H9 (cell line): ENCODE data around the gene BARHL2. TPM values are rescaled to one million over a fixed set of nuclear protein-coding genes. Genes with fewer than 3 reads are reported as not detected.

ENCODE experiments used
- DNase-seq: peaks from one replicate; pipeline ENCODE4 v3.0.0-alpha.2; 2017
- H2AFZ ChIP-seq: one replicate; pipeline ENCODE4 v1.6.1; 2013; ENCODE audit warnings: mild to moderate bottlenecking, low read length, control low read depth, moderate library complexity
- H2AK5ac ChIP-seq: 2 replicates; pipeline ENCODE4 v1.6.1; 2013; ENCODE audit warnings: low read length, control low read depth, mixed read lengths; ENCODE audit not compliant: insufficient read length
- H2BK120ac ChIP-seq: one replicate; pipeline ENCODE4 v1.6.1; 2013; ENCODE audit warnings: low read depth, mild to moderate bottlenecking, low read length, control low read depth, inconsistent platforms; ENCODE audit not compliant: poor library complexity, severe bottlenecking
- H2BK12ac ChIP-seq: 2 replicates; pipeline ENCODE4 v1.6.1; 2013; ENCODE audit warnings: low read length, control low read depth, mixed read lengths, low read depth; ENCODE audit not compliant: insufficient read length
- H2BK15ac ChIP-seq: 2 replicates; pipeline ENCODE4 v1.6.1; 2013; ENCODE audit warnings: low read depth, low read length, control low read depth
- H2BK20ac ChIP-seq: one replicate; pipeline ENCODE4 v1.6.1; 2013; ENCODE audit warnings: low read depth, mild to moderate bottlenecking, low read length, control low read depth, inconsistent platforms; ENCODE audit not compliant: poor library complexity, severe bottlenecking
- H2BK5ac ChIP-seq: 2 replicates; pipeline ENCODE4 v1.6.1; 2013; ENCODE audit warnings: low read length, control low read depth, mixed read lengths; ENCODE audit not compliant: insufficient read length
- H3K14ac ChIP-seq: 2 replicates; pipeline ENCODE4 v1.6.1; 2013; ENCODE audit warnings: low read length, control low read depth; ENCODE audit not compliant: insufficient read depth
- H3K18ac ChIP-seq: 2 replicates; pipeline ENCODE4 v1.6.1; 2013; ENCODE audit warnings: low read depth, mild to moderate bottlenecking, mixed read lengths, low read length, control low read depth; ENCODE audit not compliant: insufficient read length
- H3K23ac ChIP-seq: 2 replicates; pipeline ENCODE4 v1.6.1; 2013; ENCODE audit warnings: low read length, control low read depth, mixed read lengths, low read depth; ENCODE audit not compliant: insufficient read length
- H3K23me2 ChIP-seq: 2 replicates; pipeline ENCODE4 v1.6.1; 2013; ENCODE audit warnings: low read depth, mild to moderate bottlenecking, mixed read lengths, low read length, control low read depth; ENCODE audit not compliant: insufficient read length, poor library complexity, severe bottlenecking
- H3K27ac ChIP-seq: 2 replicates; pipeline ENCODE4 v1.5.1; 2013; ENCODE audit warnings: low read length, control low read depth, mixed read lengths, low read depth; ENCODE audit not compliant: insufficient read length
- H3K27me3 ChIP-seq: 2 replicates; pipeline ENCODE4 v1.6.1; 2013; ENCODE audit warnings: low read length, control low read depth, inconsistent platforms; ENCODE audit not compliant: insufficient read depth
- H3K4ac ChIP-seq: 2 replicates; pipeline ENCODE4 v1.6.1; 2013; ENCODE audit warnings: low read depth, mild to moderate bottlenecking, control low read depth, inconsistent platforms, low read length, moderate library complexity
- H3K4me1 ChIP-seq: 2 replicates; pipeline ENCODE4 v1.6.1; 2013; ENCODE audit warnings: low read length, control low read depth, inconsistent platforms; ENCODE audit not compliant: insufficient read depth
- H3K4me2 ChIP-seq: 2 replicates; pipeline ENCODE4 v1.6.1; 2013; ENCODE audit warnings: low read length, control low read depth, mixed read lengths; ENCODE audit not compliant: insufficient read length, insufficient read depth
- H3K56ac ChIP-seq: 2 replicates; pipeline ENCODE4 v1.6.1; 2013; ENCODE audit warnings: low read depth, mild to moderate bottlenecking, mixed read lengths, low read length, control low read depth; ENCODE audit not compliant: insufficient read length
- H3K79me1 ChIP-seq: 2 replicates; pipeline ENCODE4 v1.6.1; 2013; ENCODE audit warnings: low read depth, mild to moderate bottlenecking, moderate library complexity, low read length, control low read depth, inconsistent platforms; ENCODE audit not compliant: insufficient read depth, poor library complexity, severe bottlenecking
- H3K79me2 ChIP-seq: 2 replicates; pipeline ENCODE4 v1.6.1; 2013; ENCODE audit warnings: low read length, control low read depth, inconsistent platforms; ENCODE audit not compliant: insufficient read depth
- H3K9ac ChIP-seq: 2 replicates; pipeline ENCODE4 v1.6.1; 2013; ENCODE audit warnings: low read length, control low read depth, mixed read lengths; ENCODE audit not compliant: insufficient read length; ENCODE audit errors: extremely low read depth
- H3K9me3 ChIP-seq: one replicate; pipeline ENCODE4 v1.6.1; 2013; ENCODE audit warnings: low read depth, low read length, inconsistent platforms; ENCODE audit not compliant: control insufficient read depth
- H3T11ph ChIP-seq: one replicate; pipeline ENCODE4 v1.6.1; 2013; ENCODE audit warnings: mild to moderate bottlenecking, low read length, control low read depth, inconsistent platforms
- H4K20me1 ChIP-seq: one replicate; pipeline ENCODE4 v1.6.1; 2013; ENCODE audit not compliant: control insufficient read depth, insufficient read length, insufficient read depth
- H4K5ac ChIP-seq: 2 replicates; pipeline ENCODE4 v1.6.1; 2013; ENCODE audit warnings: low read depth, mild to moderate bottlenecking, mixed read lengths, low read length, control low read depth; ENCODE audit not compliant: insufficient read length
- H4K8ac ChIP-seq: replicated peaks from 2 replicates; pipeline ENCODE4 v1.6.1; 2013; ENCODE audit warnings: low read length, control low read depth, mixed read lengths, low read depth; ENCODE audit not compliant: insufficient read length
- H4K91ac ChIP-seq: 2 replicates; pipeline ENCODE4 v1.6.1; 2013; ENCODE audit warnings: low read depth, mild to moderate bottlenecking, moderate library complexity, mixed read lengths, low read length, control low read depth; ENCODE audit not compliant: insufficient read length
- H3K27ac Mint-ChIP-seq, 3 experiments: 2 replicates in 2 of 3; 3 replicates in 1 of 3; pipeline ENCODE4 v1.8.0; 2020 to 2021; ENCODE audit warnings: mixed read lengths in 3 of 3, mild to moderate bottlenecking in 1 of 3, moderate library complexity in 1 of 3
- H3K27me3 Mint-ChIP-seq: 2 replicates; pipeline ENCODE4 v1.8.0; 2021; ENCODE audit warnings: low read depth, mild to moderate bottlenecking, moderate library complexity, mixed read lengths
- H3K36me3 Mint-ChIP-seq, 3 experiments: 2 replicates in 2 of 3; 3 replicates in 1 of 3; pipeline ENCODE4 v1.8.0; 2020 to 2021; ENCODE audit warnings: low read depth in 3 of 3, mixed read lengths in 3 of 3; ENCODE audit not compliant: insufficient read depth in 1 of 3
- H3K4me1 Mint-ChIP-seq, 2 experiments: 2 replicates each; pipeline ENCODE4 v1.8.0; 2020; ENCODE audit warnings: mixed read lengths in 2 of 2
- H3K4me3 Mint-ChIP-seq, 2 experiments: 2 replicates in 1 of 2; 3 replicates in 1 of 2; pipeline ENCODE4 v1.8.0; 2020 to 2021; ENCODE audit warnings: mild to moderate bottlenecking in 2 of 2, mixed read lengths in 2 of 2, moderate library complexity in 1 of 2
- H3K9me3 Mint-ChIP-seq, 2 experiments: 2 replicates in 1 of 2; 3 replicates in 1 of 2; pipeline ENCODE4 v1.8.0; 2020; ENCODE audit warnings: mild to moderate bottlenecking in 2 of 2, mixed read lengths in 2 of 2, moderate library complexity in 1 of 2
- WGBS: extraction: QIAGEN DNeasy Blood & Tissue Kit; methylation state at CpG from one replicate; pipeline ENCODE4 v1.1.7; 2013; ENCODE audit warnings: missing lambda C conversion rate, low lambda C conversion rate, mixed read lengths; ENCODE audit not compliant: insufficient read length; ENCODE audit errors: extremely low coverage; 5-methylcytosine and 5-hydroxymethylcytosine counted together
- total RNA-seq: library from RNA; stranded (reverse); gene quantifications from 2 replicates; pipeline ENCODE4 v1.2.1, GENCODE V29; 2021
- TF ChIP-seq, protein P1 (sequence below): fragments of 200-600 bp; sonication (generic); conservative IDR thresholded peaks from 3 replicates; pipeline ENCODE4 v1.8.0; 2021; ENCODE audit warnings: antibody characterized with exemption, mild to moderate bottlenecking

The BARHL2 gene
- total RNA-seq, 1 experiment from 2014 or later, result not detected

GRCh38 chr1:90671251-90671650, 45.9 kb downstream of the BARHL2 start:
- H3K9me3 Mint-ChIP-seq, result peaks cover 14 to 24% of the 10 kb centered on the region in 2 experiments
- no peak overlapping the region for H4K91ac ChIP-seq
- H2AK5ac ChIP-seq, result no peak overlapping the region

More at GRCh38 chr1:90671251-90671650, 45.9 kb downstream of the BARHL2 start:
- no CpG with 5 or more reads among the region's 1 CpG for WGBS
- TF ChIP-seq, protein P1, sequence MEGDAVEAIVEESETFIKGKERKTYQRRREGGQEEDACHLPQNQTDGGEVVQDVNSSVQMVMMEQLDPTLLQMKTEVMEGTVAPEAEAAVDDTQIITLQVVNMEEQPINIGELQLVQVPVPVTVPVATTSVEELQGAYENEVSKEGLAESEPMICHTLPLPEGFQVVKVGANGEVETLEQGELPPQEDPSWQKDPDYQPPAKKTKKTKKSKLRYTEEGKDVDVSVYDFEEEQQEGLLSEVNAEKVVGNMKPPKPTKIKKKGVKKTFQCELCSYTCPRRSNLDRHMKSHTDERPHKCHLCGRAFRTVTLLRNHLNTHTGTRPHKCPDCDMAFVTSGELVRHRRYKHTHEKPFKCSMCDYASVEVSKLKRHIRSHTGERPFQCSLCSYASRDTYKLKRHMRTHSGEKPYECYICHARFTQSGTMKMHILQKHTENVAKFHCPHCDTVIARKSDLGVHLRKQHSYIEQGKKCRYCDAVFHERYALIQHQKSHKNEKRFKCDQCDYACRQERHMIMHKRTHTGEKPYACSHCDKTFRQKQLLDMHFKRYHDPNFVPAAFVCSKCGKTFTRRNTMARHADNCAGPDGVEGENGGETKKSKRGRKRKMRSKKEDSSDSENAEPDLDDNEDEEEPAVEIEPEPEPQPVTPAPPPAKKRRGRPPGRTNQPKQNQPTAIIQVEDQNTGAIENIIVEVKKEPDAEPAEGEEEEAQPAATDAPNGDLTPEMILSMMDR, result no peak
- H3K27ac ChIP-seq, result no peak overlapping the region
- no peaks in the 10 kb centered on the region for H3K4me1 ChIP-seq
- no peak overlapping the region for H3K14ac ChIP-seq
- no peak overlapping the region for H2BK5ac ChIP-seq
- H3T11ph ChIP-seq, result no peak overlapping the region
- no peaks in the 10 kb centered on the region for H3K9me3 ChIP-seq
- H2AFZ ChIP-seq, result no peak overlapping the region
- Mint-ChIP-seq H3K4me3 (no peak overlapping the region), H3K36me3 (peaks cover 0 to 22% (median 2%) of the 10 kb centered on the region in 3 experiments; a peak in 5 of 7 replicates), H3K27me3 (peaks cover 1% of the 10 kb centered on the region; the same call in 1 of the 2 replicates), H3K27ac (no peak overlapping the region), H3K4me1 (no peaks in the 10 kb centered on the region)
- H3K4me2 ChIP-seq, result no peak overlapping the region
- no peak overlapping the region for H3K4ac ChIP-seq
- H3K56ac ChIP-seq, result no peak overlapping the region
- no peak overlapping the region for H2BK12ac ChIP-seq
- H3K79me2 ChIP-seq, result no peaks in the 10 kb centered on the region
- no peak overlapping the region for H3K23ac ChIP-seq
- H3K27me3 ChIP-seq, result no peaks in the 10 kb centered on the region
- no peak overlapping the region for H4K8ac ChIP-seq
- no peak overlapping the region for H4K5ac ChIP-seq
- DNase-seq, result no peak
- H3K23me2 ChIP-seq, result no peaks in the 10 kb centered on the region
- H4K20me1 ChIP-seq, result no peaks in the 10 kb centered on the region
- no peak overlapping the region for H2BK20ac ChIP-seq
- no peak overlapping the region for H2BK120ac ChIP-seq
- no peak overlapping the region for H3K18ac ChIP-seq
- H2BK15ac ChIP-seq, result no peak overlapping the region
- no peaks in the 10 kb centered on the region for H3K79me1 ChIP-seq
- no peak overlapping the region for H3K9ac ChIP-seq
